OCI-LY7 (cell line): ENCODE data around the gene ATP9B. TPM values are rescaled to one million over a fixed set of nuclear protein-coding genes. Genes with fewer than 3 reads are reported as not detected.

Experiments
- BruUV-seq: library from RNA; stranded (reverse); fragments of 400-500 nt; replicated peaks from 2 replicates; lab custom pipeline; 2021; lab: Mats Ljungman, UMichigan
- CTCF ChIA-PET: fragments of 300-600 bp; sonication (Branson Sonifier 250); formaldehyde crosslinking; loops from one replicate; lab custom pipeline; 2022; ENCODE audit warnings: antibody characterized with exemption; ENCODE audit not compliant: unreplicated experiment; lab: Charles Lee
- POLR2A ChIA-PET: fragments of 300-600 bp; sonication (Branson Sonifier 250); formaldehyde crosslinking; loops from one replicate; lab custom pipeline; 2022; ENCODE audit warnings: antibody characterized with exemption; lab: Charles Lee
- DNase-seq: peaks from one replicate; pipeline ENCODE4 v3.0.0-alpha.2; 2015; ENCODE audit warnings: low spot score
- H2AFZ ChIP-seq: fragments of 200-600 bp; sonication (generic), shearing (Covaris generic); 2 replicates; pipeline ENCODE4 v1.6.1; 2014; ENCODE audit warnings: mild to moderate bottlenecking, antibody characterized with exemption, low read length, moderate library complexity
- H3K27ac ChIP-seq: fragments of 200-600 bp; sonication (generic); 2 replicates; pipeline ENCODE4 v1.5.1; 2014; ENCODE audit warnings: mixed run types, low read depth, mild to moderate bottlenecking, moderate library complexity, low read length, inconsistent platforms; ENCODE audit not compliant: poor library complexity, severe bottlenecking
- H3K36me3 ChIP-seq: fragments of 200-600 bp; sonication (generic); 2 replicates; pipeline ENCODE4 v1.6.1; 2014; ENCODE audit warnings: mild to moderate bottlenecking, antibody characterized with exemption, low read length, moderate library complexity, mixed read lengths; ENCODE audit not compliant: insufficient read depth
- H3K4me1 ChIP-seq: fragments of 200-600 bp; sonication (generic); 2 replicates; pipeline ENCODE4 v1.5.1; 2014; ENCODE audit warnings: mild to moderate bottlenecking, low read length; ENCODE audit not compliant: insufficient read depth, poor library complexity, severe bottlenecking
- H3K4me2 ChIP-seq: fragments of 200-600 bp; sonication (generic); 2 replicates; pipeline ENCODE4 v1.6.1; 2014; ENCODE audit warnings: mild to moderate bottlenecking, low read length
- H3K4me3 ChIP-seq: fragments of 200-600 bp; sonication (generic); 2 replicates; pipeline ENCODE4 v1.5.1; 2014; ENCODE audit warnings: mild to moderate bottlenecking, low read depth, low read length; ENCODE audit not compliant: poor library complexity, severe bottlenecking
- H3K79me2 ChIP-seq: fragments of 200-600 bp; sonication (generic); 2 replicates; pipeline ENCODE4 v1.6.1; 2016; ENCODE audit warnings: low read depth, mild to moderate bottlenecking, low read length, moderate library complexity, mixed read lengths; ENCODE audit not compliant: insufficient read depth
- H3K9me2 ChIP-seq: fragments of 200-600 bp; sonication (generic); 2 replicates; pipeline ENCODE4 v1.6.1; 2016; ENCODE audit warnings: mild to moderate bottlenecking, low read length, mixed read lengths; ENCODE audit not compliant: insufficient read depth
- H3K9me3 ChIP-seq: fragments of 200-600 bp; sonication (generic); 2 replicates; pipeline ENCODE4 v1.6.1; 2014; ENCODE audit warnings: mild to moderate bottlenecking, mixed run types, low read length, mixed read lengths
- H4K20me1 ChIP-seq: fragments of 200-600 bp; sonication (generic); 2 replicates; pipeline ENCODE4 v1.6.1; 2014; ENCODE audit warnings: mild to moderate bottlenecking, antibody characterized with exemption, low read length, moderate library complexity, mixed read lengths; ENCODE audit not compliant: insufficient read depth
- CTCF ChIP-seq: fragments of 200-600 bp; sonication (generic); conservative IDR thresholded peaks from 2 replicates; pipeline ENCODE4 v1.5.1; 2014; ENCODE audit warnings: mild to moderate bottlenecking, antibody characterized with exemption, low read length, moderate library complexity, mixed read lengths
- EZH2phosphoT487 ChIP-seq: fragments of 200-600 bp; sonication (generic); IDR thresholded peaks from 2 replicates; pipeline ENCODE4 v1.6.1; 2018; ENCODE audit warnings: low read depth, borderline replicate concordance, mild to moderate bottlenecking, mixed run types, antibody characterized with exemption, low read length, moderate library complexity, mixed read lengths
- intact Hi-C: fragments of 100-400 bp; cut with micrococcal nuclease; formaldehyde crosslinking; loops from one replicate; pipeline ENCODE4 v1.10.0; 2022; ENCODE audit not compliant: unreplicated experiment
- total RNA-seq, 2 experiments: library from RNA; depleted of rRNA in 1 of 2; stranded (reverse); fragments of >200 nt in 1 of 2; shearing (Covaris generic) in 1 of 2; gene quantifications; 2 replicates each; pipeline ENCODE4 v1.2.3, GENCODE V29; 2014 to 2022

Gene ATP9B
- total RNA-seq, 2 experiments from 2014 or later: 27.1 to 36.4 TPM

DNA sequence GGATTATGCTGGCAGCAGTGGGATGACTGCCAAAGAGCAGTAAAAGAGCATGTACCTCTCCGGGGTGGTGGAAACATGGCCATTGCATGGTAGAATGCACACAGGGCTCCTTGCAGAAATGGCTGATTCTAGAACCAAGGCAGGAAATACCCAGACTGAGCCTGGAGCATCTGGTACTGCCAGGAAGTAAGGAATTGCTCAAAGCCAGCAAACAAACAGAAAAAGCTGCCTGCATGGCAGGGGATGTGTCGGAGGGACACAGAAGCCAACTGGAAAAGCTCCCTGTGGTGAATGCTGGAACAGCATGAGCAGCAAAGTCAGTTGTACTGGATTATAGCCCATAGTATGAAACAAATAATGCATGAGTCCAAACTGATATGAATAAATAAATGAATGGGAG lies 248.5 kb downstream of the ATP9B start:
- DNase-seq: no peak
- H3K27ac ChIP-seq: no peak overlapping the region
- intact Hi-C loops: no loop called here
- no peaks in the 10 kb centered on the region for H4K20me1 ChIP-seq
- no peaks in the 10 kb centered on the region for H3K4me1 ChIP-seq
- H3K4me2 ChIP-seq: no peak overlapping the region
- H3K9me3 ChIP-seq: no peaks in the 10 kb centered on the region
- peaks cover 10% of the 10 kb centered on the region for H3K36me3 ChIP-seq
- no peaks in the 10 kb centered on the region for H3K9me2 ChIP-seq
- TF ChIP-seq EZH2phosphoT487: no peak
- no peak for TF ChIP-seq CTCF
- ChIA-PET POLR2A (no interaction called here), CTCF (no interaction called here)
- no peak overlapping the region for H3K4me3 ChIP-seq
- no peaks in the 10 kb centered on the region for H3K79me2 ChIP-seq
- H2AFZ ChIP-seq: no peak overlapping the region
- BruUV-seq: no TSS peak

DNA sequence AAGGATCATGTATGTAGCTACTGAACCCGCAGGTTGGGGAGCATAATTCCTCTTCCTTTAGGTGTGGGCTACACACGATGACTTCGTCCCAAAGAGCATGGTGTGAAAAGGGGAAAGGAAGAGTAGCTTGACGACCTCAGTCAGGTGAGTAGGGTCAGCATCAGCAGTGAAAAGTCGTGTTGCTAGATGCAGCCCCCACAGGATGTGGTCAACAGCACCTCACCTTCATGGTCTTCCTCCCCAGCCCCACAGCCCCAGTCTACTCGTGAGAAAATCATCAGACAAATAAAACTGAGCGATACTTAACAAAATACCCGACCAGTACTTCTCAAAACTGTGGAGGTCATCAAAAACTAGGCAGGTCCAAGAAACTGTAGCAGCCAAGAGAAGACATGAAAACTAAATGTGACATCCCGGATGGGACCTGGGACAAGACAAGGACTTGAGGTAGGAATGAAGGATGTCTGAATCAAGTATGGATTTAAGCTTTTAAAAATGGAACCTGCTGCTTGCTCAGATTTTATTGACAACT lies 249.0 kb downstream of the ATP9B start:
- no peaks in the 10 kb centered on the region for H3K9me3 ChIP-seq
- BruUV-seq: no TSS peak
- ChIA-PET POLR2A (no interaction called here), CTCF (no interaction called here)
- H2AFZ ChIP-seq: no peak overlapping the region
- intact Hi-C loops: no loop called here
- H3K36me3 ChIP-seq: peaks cover 10% of the 10 kb centered on the region
- no peaks in the 10 kb centered on the region for H4K20me1 ChIP-seq
- H3K4me1 ChIP-seq: no peaks in the 10 kb centered on the region
- H3K9me2 ChIP-seq: no peaks in the 10 kb centered on the region
- no peaks in the 10 kb centered on the region for H3K79me2 ChIP-seq
- TF ChIP-seq CTCF: no peak
- DNase-seq: no peak
- H3K4me2 ChIP-seq: no peak overlapping the region
- H3K4me3 ChIP-seq: no peak overlapping the region
- H3K27ac ChIP-seq: no peak overlapping the region

DNA sequence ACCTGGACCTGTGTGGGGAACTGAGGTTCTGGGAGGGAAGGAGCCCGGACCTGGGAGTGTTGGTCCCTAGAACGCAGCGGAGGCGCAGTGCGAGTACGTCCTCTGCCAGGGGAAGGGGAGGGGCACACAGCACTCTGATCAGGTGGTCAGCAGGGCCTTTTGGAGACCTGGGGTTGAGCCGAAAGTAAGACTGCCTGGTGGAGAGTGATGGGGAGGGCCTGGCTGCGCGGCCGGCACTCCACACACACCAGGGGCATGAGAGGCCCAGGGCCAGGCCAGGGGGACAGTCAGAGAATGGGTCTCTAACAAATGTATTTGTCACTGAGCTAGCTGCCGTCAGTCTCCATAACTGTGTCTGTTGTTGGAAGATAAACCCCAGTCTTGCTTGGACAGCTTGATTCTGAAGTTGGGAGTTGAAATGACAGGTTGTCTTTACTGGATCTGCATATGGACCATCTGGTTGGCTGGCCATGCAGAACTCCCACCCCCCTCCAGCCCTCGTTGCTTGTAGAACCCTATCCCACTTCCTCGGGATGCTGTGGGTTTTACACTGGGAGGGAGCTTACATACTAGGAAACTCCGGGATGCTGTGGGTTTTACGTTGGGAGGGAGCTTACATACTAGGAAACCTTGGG lies 251.1 kb downstream of the ATP9B start:
- CTCF ChIA-PET: no interaction called here
- Histone ChIP-seq H4K20me1 (no peaks in the 10 kb centered on the region), H3K4me3 (no peak overlapping the region), H3K27ac (no peak overlapping the region), H3K4me2 (no peak overlapping the region), H3K9me3 (no peaks in the 10 kb centered on the region), H3K79me2 (no peaks in the 10 kb centered on the region), H3K9me2 (no peaks in the 10 kb centered on the region), H2AFZ (no peak overlapping the region), H3K36me3 (peaks cover 10% of the 10 kb centered on the region), H3K4me1 (no peaks in the 10 kb centered on the region)
- POLR2A ChIA-PET: no interaction called here
- no TSS peak for BruUV-seq
- TF ChIP-seq CTCF (no peak), EZH2phosphoT487 (no peak)
- intact Hi-C loops: no loop called here
- no peak for DNase-seq
